ENCODE results near the gene WASL.

DNA sequence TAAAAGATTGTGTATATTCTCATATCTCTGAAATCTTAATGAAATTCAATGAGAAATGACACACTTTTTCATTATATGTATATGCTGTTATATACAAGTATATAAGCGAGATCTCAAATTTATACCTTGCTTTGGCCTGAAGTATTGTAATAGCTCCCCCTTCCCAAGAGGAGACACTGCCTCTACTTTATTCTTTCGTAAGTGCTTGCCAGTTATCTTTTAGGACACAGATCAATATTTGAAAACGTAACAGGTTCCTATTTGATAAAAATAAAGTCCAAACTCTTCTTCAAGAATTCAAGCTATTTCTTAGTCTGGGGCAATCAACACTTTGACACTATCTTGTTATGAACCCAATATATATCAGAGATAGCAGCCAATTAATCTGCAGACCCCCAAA lies 24.9 kb downstream of the WASL start:
- TF ChIP-seq FOXA1 (IDR thresholded peaks at IDR 0.05) (no peak), ZNF384 (IDR thresholded peaks at IDR 0.05) (no peak), NFRKB (IDR thresholded peaks at IDR 0.05) (no peak), SP1 (IDR thresholded peaks at IDR 0.05) (no peak), TARDBP (IDR thresholded peaks at IDR 0.05) (no peak), FOXK2 (IDR thresholded peaks at IDR 0.05) (no peak), ELF4 (IDR thresholded peaks at IDR 0.05) (no peak)

Data from HEK293T (cell line).